ENCODE data around the gene FAM20A. TPM values are rescaled to one million over a fixed set of nuclear protein-coding genes. Genes with fewer than 3 reads are reported as not detected.

Gene FAM20A
- polyA plus RNA-seq, 1 donor, result 10.2 TPM

DNA sequence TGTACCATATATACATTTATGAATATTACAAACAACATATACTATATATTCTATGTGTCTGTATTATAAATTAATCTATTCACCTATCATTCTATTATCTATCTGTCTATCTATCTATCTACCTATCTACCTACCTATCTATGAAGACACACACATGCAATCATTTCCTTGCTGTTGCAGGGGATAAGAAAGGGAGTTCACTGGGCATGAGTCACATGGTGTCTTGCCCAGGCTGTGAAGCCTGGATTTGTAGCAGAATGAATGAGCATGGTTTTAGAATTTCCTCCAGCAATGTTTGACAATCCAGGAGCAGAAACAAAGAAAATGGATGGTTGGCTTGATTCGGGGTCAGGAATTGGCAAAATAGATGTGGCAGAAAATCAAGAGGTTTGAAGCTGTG lies 23.2 kb upstream of the FAM20A start:
- no peaks in the 10 kb centered on the region for H3K36me3 ChIP-seq (ENCODE audit: control insufficient read depth, insufficient read depth, low read length)
- 100% methylated on average over 1 of the region's 1 CpG for WGBS (ENCODE audit: insufficient coverage, low lambda C conversion rate)

DNA sequence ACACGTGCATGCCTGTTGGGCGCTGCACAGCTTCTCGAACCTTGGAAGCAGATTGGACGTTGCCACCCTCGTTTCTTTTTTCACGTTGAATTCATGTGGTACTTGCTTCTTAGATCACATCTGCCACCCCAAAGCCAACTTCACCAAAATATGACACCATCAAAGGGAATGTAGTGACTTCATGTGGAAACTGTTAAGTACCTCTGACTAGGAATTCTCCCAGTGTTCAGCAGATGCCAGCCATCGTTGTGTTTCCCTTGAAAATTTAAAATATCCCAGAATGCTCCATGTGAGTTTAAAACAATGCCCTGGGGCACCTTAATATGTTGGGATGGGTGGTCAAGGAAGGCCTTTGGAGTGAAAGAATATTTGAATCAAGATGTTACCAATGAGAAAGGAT lies 22.6 kb upstream of the FAM20A start:
- H3K36me3 ChIP-seq (ENCODE audit: control insufficient read depth, insufficient read depth, low read length), result no peaks in the 10 kb centered on the region
- H3K4me3 ChIP-seq (ENCODE audit: low read length), result no peak overlapping the region
- peaks cover 4% of the 10 kb centered on the region for H3K4me1 ChIP-seq (ENCODE audit: control insufficient read depth, insufficient read depth, low read length)
- no peaks in the 10 kb centered on the region for H3K9me3 ChIP-seq (ENCODE audit: control insufficient read depth, low read depth, low read length)
- no peak for DNase-seq
- WGBS (ENCODE audit: insufficient coverage, low lambda C conversion rate), result no CpG with 5 or more reads among the region's 7 CpGs
- no peaks in the 10 kb centered on the region for H3K27me3 ChIP-seq (ENCODE audit: control insufficient read depth, insufficient read depth, low read length)
- H3K27ac ChIP-seq (ENCODE audit: low read length), result no peak overlapping the region

More for the DNA sequence above, 23.2 kb upstream of the FAM20A start:
- Histone ChIP-seq H3K9me3 (ENCODE audit: control insufficient read depth, low read depth, low read length) (no peaks in the 10 kb centered on the region), H3K4me1 (ENCODE audit: control insufficient read depth, insufficient read depth, low read length) (peaks cover 4% of the 10 kb centered on the region), H3K27ac (ENCODE audit: low read length) (no peak overlapping the region), H3K4me3 (ENCODE audit: low read length) (no peak overlapping the region), H3K27me3 (ENCODE audit: control insufficient read depth, insufficient read depth, low read length) (no peaks in the 10 kb centered on the region)
- DNase-seq, result no peak

DNA sequence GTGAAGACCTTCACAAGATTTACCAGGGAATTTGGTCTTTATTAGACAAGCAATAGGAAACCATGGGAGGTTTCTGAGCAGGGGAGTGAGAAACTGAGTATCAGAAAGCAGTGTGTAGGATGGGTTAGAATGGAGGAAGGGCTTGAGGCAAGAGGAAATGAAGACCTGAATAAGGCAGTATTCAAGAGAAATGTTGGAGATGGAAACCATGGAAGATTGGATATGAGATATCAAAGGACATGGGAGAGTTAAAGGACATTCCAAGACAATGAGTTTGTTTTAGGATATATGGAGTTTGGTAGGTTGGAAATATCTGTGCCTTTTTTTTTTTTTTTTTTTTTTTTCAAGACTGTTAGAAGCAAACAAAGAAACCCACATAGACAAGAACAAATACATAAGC lies 21.3 kb upstream of the FAM20A start:
- DNase-seq, result no peak
- Histone ChIP-seq H3K27me3 (ENCODE audit: control insufficient read depth, insufficient read depth, low read length) (peaks cover 3% of the 10 kb centered on the region), H3K36me3 (ENCODE audit: control insufficient read depth, insufficient read depth, low read length) (no peaks in the 10 kb centered on the region), H3K4me3 (ENCODE audit: low read length) (no peak overlapping the region), H3K9me3 (ENCODE audit: control insufficient read depth, low read depth, low read length) (no peaks in the 10 kb centered on the region), H3K4me1 (ENCODE audit: control insufficient read depth, insufficient read depth, low read length) (no peaks in the 10 kb centered on the region), H3K27ac (ENCODE audit: low read length) (no peak overlapping the region)

DNA sequence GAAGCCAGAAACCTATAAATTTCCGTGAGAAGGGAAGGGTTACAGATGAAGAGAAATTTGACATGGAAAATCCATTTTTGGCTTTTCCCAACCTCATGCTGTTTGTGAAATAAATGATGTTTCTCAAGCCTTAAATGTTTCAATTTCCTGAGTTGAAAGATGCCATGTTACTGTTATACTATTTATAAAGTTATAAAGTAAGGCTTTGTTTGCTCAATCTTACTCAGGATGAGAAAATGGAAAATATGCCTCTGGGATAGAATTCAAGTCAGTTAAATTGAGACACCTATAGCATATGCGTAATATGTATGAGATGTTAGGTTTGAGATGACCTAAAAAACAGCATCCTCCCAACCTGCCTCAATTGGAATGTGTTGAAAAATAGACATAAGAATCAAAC lies 19.9 kb upstream of the FAM20A start:
- no peak for DNase-seq
- Histone ChIP-seq H3K4me3 (ENCODE audit: low read length) (no peak overlapping the region), H3K4me1 (ENCODE audit: control insufficient read depth, insufficient read depth, low read length) (no peaks in the 10 kb centered on the region), H3K9me3 (ENCODE audit: control insufficient read depth, low read depth, low read length) (no peaks in the 10 kb centered on the region), H3K36me3 (ENCODE audit: control insufficient read depth, insufficient read depth, low read length) (no peaks in the 10 kb centered on the region), H3K27me3 (ENCODE audit: control insufficient read depth, insufficient read depth, low read length) (peaks cover 4% of the 10 kb centered on the region), H3K27ac (ENCODE audit: low read length) (no peak overlapping the region)
- 67% methylated on average over 1 of the region's 2 CpGs for WGBS (ENCODE audit: insufficient coverage, low lambda C conversion rate)

DNA sequence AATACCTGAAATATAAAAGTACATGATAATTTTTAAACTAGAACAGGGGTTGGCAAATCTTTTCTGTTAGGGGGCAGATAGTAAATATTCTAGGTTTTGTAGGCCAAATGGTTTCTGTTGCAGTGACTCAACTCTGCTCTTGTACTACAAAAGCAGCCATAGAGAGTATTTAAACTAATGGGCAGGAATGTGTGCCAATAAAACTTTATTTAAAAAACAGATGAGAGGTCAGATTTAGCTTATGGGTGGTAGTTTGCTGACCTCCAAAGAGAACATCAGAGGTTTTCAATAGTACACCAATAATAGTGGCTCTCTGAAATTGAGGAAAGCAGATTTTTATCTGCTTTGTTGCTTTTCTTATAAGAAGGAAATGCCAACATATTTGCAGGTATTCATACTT lies 15.2 kb upstream of the FAM20A start:
- DNase-seq, result no peak
- Histone ChIP-seq H3K4me3 (ENCODE audit: low read length) (no peak overlapping the region), H3K9me3 (ENCODE audit: control insufficient read depth, low read depth, low read length) (no peaks in the 10 kb centered on the region), H3K27ac (ENCODE audit: low read length) (no peak overlapping the region), H3K36me3 (ENCODE audit: control insufficient read depth, insufficient read depth, low read length) (no peaks in the 10 kb centered on the region), H3K27me3 (ENCODE audit: control insufficient read depth, insufficient read depth, low read length) (peaks cover 6% of the 10 kb centered on the region), H3K4me1 (ENCODE audit: control insufficient read depth, insufficient read depth, low read length) (no peaks in the 10 kb centered on the region)

DNA sequence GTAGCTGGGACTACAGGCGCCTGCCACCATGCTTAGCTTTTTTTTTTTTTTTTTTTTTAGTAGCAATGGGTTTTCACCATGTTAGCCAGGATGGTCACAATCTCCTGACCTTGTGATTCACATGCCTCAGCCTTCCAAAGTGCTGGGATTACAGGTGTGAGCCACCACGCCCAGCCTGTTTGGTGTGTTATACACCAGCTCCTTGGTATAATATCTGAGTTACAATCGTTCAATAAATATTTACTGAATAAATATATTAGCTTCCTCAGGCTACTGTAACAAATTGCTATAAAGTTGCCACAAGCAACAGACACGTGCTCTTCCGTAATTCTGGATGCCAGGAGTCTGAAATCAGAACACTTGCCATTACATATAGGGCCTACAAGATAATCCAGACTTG lies 13.6 kb upstream of the FAM20A start:
- no peaks in the 10 kb centered on the region for H3K9me3 ChIP-seq (ENCODE audit: control insufficient read depth, low read depth, low read length)
- peaks cover 6% of the 10 kb centered on the region for H3K27me3 ChIP-seq (ENCODE audit: control insufficient read depth, insufficient read depth, low read length)
- H3K27ac ChIP-seq (ENCODE audit: low read length), result no peak overlapping the region
- DNase-seq, result no peak
- 80% methylated on average over 1 of the region's 5 CpGs for WGBS (ENCODE audit: insufficient coverage, low lambda C conversion rate)
- H3K36me3 ChIP-seq (ENCODE audit: control insufficient read depth, insufficient read depth, low read length), result no peaks in the 10 kb centered on the region
- H3K4me3 ChIP-seq (ENCODE audit: low read length), result no peak overlapping the region
- no peaks in the 10 kb centered on the region for H3K4me1 ChIP-seq (ENCODE audit: control insufficient read depth, insufficient read depth, low read length)

DNA sequence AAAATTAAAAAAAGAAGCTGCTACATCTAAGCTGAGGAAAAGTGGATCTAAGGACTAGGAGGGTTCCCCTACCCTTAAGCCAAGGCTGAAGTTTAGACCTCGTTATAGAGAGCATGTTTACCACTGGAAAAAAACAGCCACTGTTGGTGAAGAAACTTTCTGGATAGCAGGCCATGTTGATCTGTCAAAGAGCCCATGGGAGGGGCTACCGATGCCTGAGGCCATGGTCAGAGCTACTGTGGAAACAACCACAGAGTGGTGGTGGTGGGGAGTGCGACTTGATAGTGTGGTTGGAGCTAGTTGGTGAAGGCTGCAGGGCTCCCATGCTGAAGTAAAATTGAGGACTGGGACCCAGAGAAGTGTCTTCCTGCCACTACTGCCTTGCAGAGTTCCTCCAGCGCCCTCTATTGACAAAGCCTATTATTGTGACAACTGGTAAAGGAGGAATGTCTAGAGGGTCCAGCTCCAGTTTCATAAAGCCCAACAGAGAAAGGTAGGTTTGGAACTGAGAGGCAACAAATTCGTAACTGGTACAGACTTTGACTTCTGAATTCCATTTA lies 12.7 kb upstream of the FAM20A start:
- Histone ChIP-seq H3K4me3 (ENCODE audit: low read length) (no peak overlapping the region), H3K9me3 (ENCODE audit: control insufficient read depth, low read depth, low read length) (peaks cover 3% of the 10 kb centered on the region), H3K27ac (ENCODE audit: low read length) (no peak overlapping the region), H3K4me1 (ENCODE audit: control insufficient read depth, insufficient read depth, low read length) (no peaks in the 10 kb centered on the region), H3K36me3 (ENCODE audit: control insufficient read depth, insufficient read depth, low read length) (no peaks in the 10 kb centered on the region), H3K27me3 (ENCODE audit: control insufficient read depth, insufficient read depth, low read length) (peaks cover 6% of the 10 kb centered on the region)
- peak in 1 of 2 donors; percentile 55 for DNase-seq
- WGBS (ENCODE audit: insufficient coverage, low lambda C conversion rate), result no CpG with 5 or more reads among the region's 5 CpGs

DNA sequence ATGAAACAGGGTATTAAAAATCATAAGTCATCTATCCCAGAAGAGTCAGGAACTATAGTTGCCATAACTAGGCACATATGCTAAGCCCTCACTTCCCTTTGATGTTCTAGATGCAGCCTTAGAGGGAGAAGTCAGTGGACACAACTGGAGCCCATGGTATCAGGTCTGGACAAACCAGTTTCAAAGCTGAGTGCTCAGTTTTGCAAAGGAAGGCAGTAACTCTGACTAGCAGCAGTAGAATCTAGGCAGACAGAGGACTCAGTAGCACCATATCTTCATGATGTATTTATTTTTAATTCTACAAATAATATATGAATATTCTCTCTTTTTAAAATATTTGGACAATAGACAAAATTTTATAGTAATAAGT lies 11.7 kb upstream of the FAM20A start:
- Histone ChIP-seq H3K27me3 (ENCODE audit: control insufficient read depth, insufficient read depth, low read length) (peaks cover 6% of the 10 kb centered on the region), H3K36me3 (ENCODE audit: control insufficient read depth, insufficient read depth, low read length) (no peaks in the 10 kb centered on the region), H3K4me3 (ENCODE audit: low read length) (no peak overlapping the region), H3K4me1 (ENCODE audit: control insufficient read depth, insufficient read depth, low read length) (no peaks in the 10 kb centered on the region), H3K9me3 (ENCODE audit: control insufficient read depth, low read depth, low read length) (peaks cover 10% of the 10 kb centered on the region), H3K27ac (ENCODE audit: low read length) (no peak overlapping the region)
- no peak for DNase-seq

DNA sequence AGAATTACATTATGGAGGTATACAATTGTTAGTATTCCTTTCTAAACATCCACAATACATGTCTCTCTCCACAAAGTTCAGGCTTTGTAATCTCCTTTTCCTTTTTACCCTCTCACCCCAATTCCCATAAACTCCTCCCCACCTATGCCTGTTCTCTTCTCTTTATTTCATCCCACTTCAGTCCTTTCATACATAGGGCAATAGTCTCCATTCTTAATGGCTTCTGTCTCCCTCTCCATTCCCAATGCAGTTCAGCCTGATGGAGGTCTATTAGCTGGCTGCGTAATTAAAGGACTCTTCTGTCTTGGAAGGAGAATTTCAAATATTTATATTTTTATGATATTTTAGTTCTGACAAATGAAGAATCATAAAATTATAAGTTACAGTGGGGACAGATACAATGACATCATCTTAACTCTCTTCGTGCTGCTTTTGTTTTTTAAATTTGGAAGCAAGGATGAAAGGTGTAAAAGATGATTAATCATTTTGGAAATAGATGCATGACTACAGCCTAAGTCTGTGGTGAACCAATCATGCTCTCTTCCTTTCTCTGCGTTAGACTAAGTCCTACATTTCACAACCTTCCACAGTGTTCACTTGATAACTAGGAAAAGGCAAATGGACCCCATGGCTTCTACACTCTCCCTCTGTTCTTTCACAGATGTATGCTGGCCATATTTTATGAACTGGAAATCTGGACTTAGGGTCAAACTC lies 11.2 kb upstream of the FAM20A start:
- Histone ChIP-seq H3K36me3 (ENCODE audit: control insufficient read depth, insufficient read depth, low read length) (no peaks in the 10 kb centered on the region), H3K27me3 (ENCODE audit: control insufficient read depth, insufficient read depth, low read length) (peaks cover 2% of the 10 kb centered on the region), H3K27ac (ENCODE audit: low read length) (no peak overlapping the region), H3K4me1 (ENCODE audit: control insufficient read depth, insufficient read depth, low read length) (no peaks in the 10 kb centered on the region), H3K4me3 (ENCODE audit: low read length) (no peak overlapping the region), H3K9me3 (ENCODE audit: control insufficient read depth, low read depth, low read length) (peaks cover 10% of the 10 kb centered on the region)
- WGBS (ENCODE audit: insufficient coverage, low lambda C conversion rate), result no CpG with 5 or more reads among the region's 3 CpGs
- no peak for DNase-seq

DNA sequence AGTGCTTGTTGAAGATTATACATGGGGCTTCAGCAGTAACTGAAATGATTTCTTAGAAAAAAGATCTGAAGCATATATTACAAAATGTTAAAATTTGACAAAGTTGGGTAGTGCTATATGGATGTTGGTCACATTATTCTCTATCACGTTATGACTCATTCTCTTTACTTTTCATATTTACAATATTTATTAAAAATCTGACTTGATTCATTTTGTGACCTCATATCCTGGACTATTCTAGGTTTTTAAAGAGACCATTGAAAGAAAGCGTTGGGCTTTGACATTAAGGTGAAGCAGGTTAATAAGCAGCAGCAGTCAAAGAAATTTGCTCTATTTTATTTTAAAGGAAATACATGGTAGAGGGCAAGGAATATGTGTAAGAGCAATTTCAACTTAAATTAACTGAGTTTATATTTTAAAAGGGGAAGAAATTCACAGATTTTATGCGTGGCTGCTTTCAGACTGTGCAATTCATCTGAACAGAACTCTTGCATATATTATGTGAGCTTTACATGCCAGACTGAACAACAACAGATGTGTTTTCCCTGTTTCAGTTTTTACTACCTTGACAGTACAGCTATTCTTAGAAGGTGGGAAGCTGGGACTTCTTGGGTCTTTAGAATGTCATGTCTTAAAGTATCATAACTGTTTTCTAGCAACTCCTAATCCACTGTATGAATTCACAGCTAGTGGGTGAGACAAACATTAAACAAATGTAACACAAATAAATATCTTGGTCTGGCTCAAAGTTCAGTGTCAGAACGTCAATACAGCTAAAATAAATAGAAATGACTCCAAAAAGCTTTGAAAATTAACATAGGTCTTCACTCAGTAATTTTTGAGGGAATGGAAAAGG lies 10.4 kb upstream of the FAM20A start:
- no peaks in the 10 kb centered on the region for H3K4me1 ChIP-seq (ENCODE audit: control insufficient read depth, insufficient read depth, low read length)
- DNase-seq, result no peak
- peaks cover 10% of the 10 kb centered on the region for H3K9me3 ChIP-seq (ENCODE audit: control insufficient read depth, low read depth, low read length)
- no peak overlapping the region for H3K27ac ChIP-seq (ENCODE audit: low read length)
- H3K27me3 ChIP-seq (ENCODE audit: control insufficient read depth, insufficient read depth, low read length), result peaks cover 2% of the 10 kb centered on the region
- no peak overlapping the region for H3K4me3 ChIP-seq (ENCODE audit: low read length)
- WGBS (ENCODE audit: insufficient coverage, low lambda C conversion rate), result 49% methylated on average over 3 of the region's 4 CpGs
- no peaks in the 10 kb centered on the region for H3K36me3 ChIP-seq (ENCODE audit: control insufficient read depth, insufficient read depth, low read length)

Measured in large intestine (tissue), 3 donors.